Activated naive CD8-positive, alpha-beta T cell treated with anti-CD3 and anti-CD28 coated beads, Interleukin-2, amount 50 U/mL, for 24 hours (primary cell): ENCODE data around the gene CIB2.

ENCODE experiments used
- ATAC-seq: fragments of 150-1000 bp; cut with Tn5 transposase; one replicate; pipeline ENCODE4 v1.10.0; 2021
- DNase-seq: peaks from one replicate; pipeline ENCODE4 v3.0.0; 2021
- H3K27ac Mint-ChIP-seq: one replicate; pipeline ENCODE4 v1.8.0; 2021; ENCODE audit warnings: mild to moderate bottlenecking, mixed read lengths
- H3K27me3 Mint-ChIP-seq: one replicate; pipeline ENCODE4 v1.8.0; 2021; ENCODE audit warnings: mixed read lengths
- H3K36me3 Mint-ChIP-seq: one replicate; pipeline ENCODE4 v1.8.0; 2021; ENCODE audit warnings: low read depth, mixed read lengths
- H3K4me1 Mint-ChIP-seq: one replicate; pipeline ENCODE4 v1.8.0; 2021; ENCODE audit warnings: mixed read lengths
- H3K4me3 Mint-ChIP-seq: one replicate; pipeline ENCODE4 v1.8.0; 2021; ENCODE audit warnings: mild to moderate bottlenecking, moderate library complexity, mixed read lengths
- H3K9me3 Mint-ChIP-seq: one replicate; pipeline ENCODE4 v1.8.0; 2021; ENCODE audit warnings: mixed read lengths

The CIB2 gene

GRCh38 chr15:78073046-78073787, 58.0 kb downstream of the CIB2 start:
- no peaks in the 10 kb centered on the region for H3K9me3 Mint-ChIP-seq
- peaks cover 3% of the 10 kb centered on the region for H3K36me3 Mint-ChIP-seq
- no peak for DNase-seq
- ATAC-seq, result no peak
- H3K4me3 Mint-ChIP-seq, result peak overlapping the region; percentile 9
- peak overlapping the region; percentile 14 for H3K27ac Mint-ChIP-seq
- no peaks in the 10 kb centered on the region for H3K27me3 Mint-ChIP-seq
- peaks cover 53% of the 10 kb centered on the region for H3K4me1 Mint-ChIP-seq

- Mint-ChIP-seq H3K27me3 (no peaks in the 10 kb centered on the region), H3K36me3 (peaks cover 3% of the 10 kb centered on the region), H3K4me1 (peaks cover 49% of the 10 kb centered on the region), H3K9me3 (no peaks in the 10 kb centered on the region), H3K4me3 (peak overlapping the region; percentile 9), H3K27ac (peak overlapping the region; percentile 14)
- DNase-seq (no peak), ATAC-seq (no peak)
These were observed 59.0 kb downstream of the CIB2 start for GRCh38 chr15:78072080-78072892.

- no peaks in the 10 kb centered on the region for H3K9me3 Mint-ChIP-seq
- no peaks in the 10 kb centered on the region for H3K27me3 Mint-ChIP-seq
- H3K36me3 Mint-ChIP-seq, result no peaks in the 10 kb centered on the region
- H3K4me3 Mint-ChIP-seq, result no peak overlapping the region
- H3K4me1 Mint-ChIP-seq, result peaks cover 44% of the 10 kb centered on the region
- peak overlapping the region; percentile 44 for H3K27ac Mint-ChIP-seq
- DNase-seq (no peak), ATAC-seq (no peak)
These were observed 59.9 kb downstream of the CIB2 start for GRCh38 chr15:78071383-78071782.

- H3K27ac Mint-ChIP-seq, result peak overlapping the region; percentile 93
- H3K4me1 Mint-ChIP-seq, result peaks cover 33% of the 10 kb centered on the region
- peak overlapping the region; percentile 71 for H3K4me3 Mint-ChIP-seq
- no peaks in the 10 kb centered on the region for H3K27me3 Mint-ChIP-seq
- no peaks in the 10 kb centered on the region for H3K36me3 Mint-ChIP-seq
- DNase-seq (peak; percentile 53), ATAC-seq (peak; percentile 48)
- no peaks in the 10 kb centered on the region for H3K9me3 Mint-ChIP-seq
These were observed 61.1 kb downstream of the CIB2 start for GRCh38 chr15:78070049-78070700.

- H3K4me3 Mint-ChIP-seq, result peak overlapping the region; percentile 71
- H3K27me3 Mint-ChIP-seq, result no peaks in the 10 kb centered on the region
- no peaks in the 10 kb centered on the region for H3K36me3 Mint-ChIP-seq
- no peak for ATAC-seq
- peaks cover 31% of the 10 kb centered on the region for H3K4me1 Mint-ChIP-seq
- H3K9me3 Mint-ChIP-seq, result no peaks in the 10 kb centered on the region
- no peak for DNase-seq
- H3K27ac Mint-ChIP-seq, result peak overlapping the region; percentile 93
These were observed 61.7 kb downstream of the CIB2 start for GRCh38 chr15:78069462-78070029.

GRCh38 chr15:78069052-78069414, 62.2 kb downstream of the CIB2 start:
- Mint-ChIP-seq H3K27ac (peak overlapping the region; percentile 93), H3K9me3 (no peaks in the 10 kb centered on the region), H3K27me3 (no peaks in the 10 kb centered on the region), H3K4me3 (peak overlapping the region; percentile 71), H3K36me3 (no peaks in the 10 kb centered on the region), H3K4me1 (peaks cover 26% of the 10 kb centered on the region)
- ATAC-seq (peak; percentile 19), DNase-seq (no peak)

GRCh38 chr15:78067328-78068228, 63.7 kb downstream of the CIB2 start:
- peaks cover 24% of the 10 kb centered on the region for H3K4me1 Mint-ChIP-seq
- no peaks in the 10 kb centered on the region for H3K9me3 Mint-ChIP-seq
- DNase-seq (no peak), ATAC-seq (no peak)
- H3K27me3 Mint-ChIP-seq, result no peaks in the 10 kb centered on the region
- no peak overlapping the region for H3K4me3 Mint-ChIP-seq
- peak overlapping the region; percentile 93 for H3K27ac Mint-ChIP-seq
- no peaks in the 10 kb centered on the region for H3K36me3 Mint-ChIP-seq

GRCh38 chr15:78065973-78066946, 65.0 kb downstream of the CIB2 start:
- no peak for DNase-seq
- Mint-ChIP-seq H3K36me3 (no peaks in the 10 kb centered on the region), H3K27ac (peak overlapping the region; percentile 62), H3K27me3 (no peaks in the 10 kb centered on the region), H3K4me1 (peaks cover 20% of the 10 kb centered on the region), H3K9me3 (no peaks in the 10 kb centered on the region), H3K4me3 (peak overlapping the region; percentile 1)
- ATAC-seq, result peak; percentile 35

- Mint-ChIP-seq H3K4me3 (peak overlapping the region; percentile 1), H3K9me3 (no peaks in the 10 kb centered on the region), H3K36me3 (no peaks in the 10 kb centered on the region), H3K27me3 (no peaks in the 10 kb centered on the region), H3K27ac (peak overlapping the region; percentile 62), H3K4me1 (peaks cover 23% of the 10 kb centered on the region)
- ATAC-seq (no peak), DNase-seq (no peak)
These were observed 65.9 kb downstream of the CIB2 start for GRCh38 chr15:78065284-78065872.

GRCh38 chr15:78064544-78064943, 66.7 kb downstream of the CIB2 start:
- no peak overlapping the region for H3K4me3 Mint-ChIP-seq
- no peaks in the 10 kb centered on the region for H3K9me3 Mint-ChIP-seq
- H3K4me1 Mint-ChIP-seq, result peaks cover 31% of the 10 kb centered on the region
- H3K27me3 Mint-ChIP-seq, result no peaks in the 10 kb centered on the region
- H3K36me3 Mint-ChIP-seq, result no peaks in the 10 kb centered on the region
- no peak overlapping the region for H3K27ac Mint-ChIP-seq
- DNase-seq (no peak), ATAC-seq (no peak)

GRCh38 chr15:78063970-78064385, 67.3 kb downstream of the CIB2 start:
- H3K27ac Mint-ChIP-seq, result no peak overlapping the region
- no peaks in the 10 kb centered on the region for H3K9me3 Mint-ChIP-seq
- H3K36me3 Mint-ChIP-seq, result no peaks in the 10 kb centered on the region
- peaks cover 37% of the 10 kb centered on the region for H3K4me1 Mint-ChIP-seq
- H3K4me3 Mint-ChIP-seq, result no peak overlapping the region
- no peaks in the 10 kb centered on the region for H3K27me3 Mint-ChIP-seq
- ATAC-seq (no peak), DNase-seq (no peak)

GRCh38 chr15:78063217-78063616, 68.0 kb downstream of the CIB2 start:
- no peak overlapping the region for H3K4me3 Mint-ChIP-seq
- no peaks in the 10 kb centered on the region for H3K36me3 Mint-ChIP-seq
- peaks cover 45% of the 10 kb centered on the region for H3K4me1 Mint-ChIP-seq
- no peaks in the 10 kb centered on the region for H3K27me3 Mint-ChIP-seq
- no peak overlapping the region for H3K27ac Mint-ChIP-seq
- H3K9me3 Mint-ChIP-seq, result no peaks in the 10 kb centered on the region
- ATAC-seq (no peak), DNase-seq (no peak)
